Erythroblast (primary cell): ENCODE results near the gene HOXA6.

ENCODE experiments used
- DNase-seq, 2 experiments: peaks; one replicate each; lab custom pipeline; 2025; lab: John Stamatoyannopoulos, UW
- GATA1 ChIP-seq: IDR thresholded peaks from 2 replicates; pipeline ENCODE4 v1.6.1; 2011; ENCODE audit warnings: low read depth, mild to moderate bottlenecking, control low read depth, low read length, moderate library complexity
- POLR2A ChIP-seq: IDR thresholded peaks from 2 replicates; pipeline ENCODE4 v1.6.1; 2011; ENCODE audit warnings: mild to moderate bottlenecking, low read length

HOXA6 gene

GRCh38 chr7:27150568-27151340 lies 3.2 kb upstream of the HOXA6 start:
- peak; percentile 70 to 72 for DNase-seq
- TF ChIP-seq GATA1, result no peak
- no peak for TF ChIP-seq POLR2A

- TF ChIP-seq GATA1, result no peak
- TF ChIP-seq POLR2A, result no peak
- no peak for DNase-seq
Measured at GRCh38 chr7:27149842-27150567, 2.4 kb upstream of the HOXA6 start.

GRCh38 chr7:27148756-27149641 lies 1.4 kb upstream of the HOXA6 start:
- no peak for DNase-seq

GRCh38 chr7:27148031-27148755 lies 619 bp upstream of the HOXA6 start:
- no peak for DNase-seq
- TF ChIP-seq POLR2A, result no peak

More at GRCh38 chr7:27148756-27149641, 1.4 kb upstream of the HOXA6 start:
- TF ChIP-seq POLR2A (no peak), GATA1 (no peak)

GRCh38 chr7:27146491-27147198 lies 929 bp downstream of the HOXA6 start:
- no peak for DNase-seq
- no peak for TF ChIP-seq GATA1
- TF ChIP-seq POLR2A, result no peak

GRCh38 chr7:27145914-27146412 lies 1.6 kb downstream of the HOXA6 start:
- DNase-seq, result no peak

GRCh38 chr7:27145165-27145913 lies 2.2 kb downstream of the HOXA6 start:
- DNase-seq, result no peak
- TF ChIP-seq POLR2A (no peak), GATA1 (no peak)

More at GRCh38 chr7:27145914-27146412, 1.6 kb downstream of the HOXA6 start:
- no peak for TF ChIP-seq GATA1
- no peak for TF ChIP-seq POLR2A

GRCh38 chr7:27144781-27145164 lies 2.8 kb downstream of the HOXA6 start:
- TF ChIP-seq POLR2A (no peak), GATA1 (no peak)
- DNase-seq, result no peak

GRCh38 chr7:27143950-27144780 lies 3.4 kb downstream of the HOXA6 start:
- no peak for DNase-seq
- TF ChIP-seq GATA1, result no peak
- no peak for TF ChIP-seq POLR2A

- DNase-seq, result peak; percentile 69 to 72
Measured at GRCh38 chr7:27143023-27143949, 4.3 kb downstream of the HOXA6 start, which contains the start of gene HOXA5. TSS of gene HOXA5 (minus strand) at chr7:27143681. CDS start at chr7:27143607, 74 bp downstream.

GRCh38 chr7:27142580-27143022 lies 5.0 kb downstream of the HOXA6 start:
- no peak for TF ChIP-seq POLR2A
- no peak for TF ChIP-seq GATA1
- no peak for DNase-seq

More at GRCh38 chr7:27143023-27143949, 4.3 kb downstream of the HOXA6 start, which contains the start of gene HOXA5:
- TF ChIP-seq GATA1 (no peak), POLR2A (no peak)
